Osteoblast (primary cell): ENCODE results near the gene ADGRL3. TPM values are rescaled to one million over a fixed set of nuclear protein-coding genes. Genes with fewer than 3 reads are reported as not detected.

ENCODE experiments used
- DNase-seq: peaks from one replicate; pipeline ENCODE4 v3.0.0; 2011; ENCODE audit warnings: low spot score, mixed read lengths; ENCODE audit not compliant: insufficient read length; ENCODE audit errors: missing footprints
- H2AFZ ChIP-seq: 2 replicates; pipeline ENCODE4 v1.6.0; 2011; ENCODE audit warnings: mild to moderate bottlenecking, low read length
- H3K27ac ChIP-seq: 2 replicates; pipeline ENCODE4 v1.5.1; 2011; ENCODE audit warnings: mild to moderate bottlenecking, low read depth, low read length, moderate library complexity
- H3K27me3 ChIP-seq: 2 replicates; pipeline ENCODE4 v1.6.0; 2012; ENCODE audit warnings: mild to moderate bottlenecking, control low read depth, inconsistent platforms, low read length, moderate library complexity; ENCODE audit not compliant: insufficient read depth
- H3K36me3 ChIP-seq: 2 replicates; pipeline ENCODE4 v1.5.1; 2011; ENCODE audit warnings: mild to moderate bottlenecking, low read length, control low read depth, moderate library complexity; ENCODE audit not compliant: insufficient read depth
- H3K4me1 ChIP-seq: 2 replicates; pipeline ENCODE4 v1.5.1; 2011; ENCODE audit warnings: mild to moderate bottlenecking, low read length, control low read depth, moderate library complexity; ENCODE audit not compliant: insufficient read depth
- H3K4me2 ChIP-seq: 2 replicates; pipeline ENCODE4 v1.6.0; 2011; ENCODE audit warnings: mild to moderate bottlenecking, low read length; ENCODE audit not compliant: insufficient read depth
- H3K4me3 ChIP-seq: fragments of 200-600 bp; sonication (generic); 3 replicates; pipeline ENCODE4 v1.5.1; 2012; ENCODE audit warnings: mild to moderate bottlenecking, low read length, inconsistent platforms; ENCODE audit not compliant: insufficient read depth
- H3K79me2 ChIP-seq: 2 replicates; pipeline ENCODE4 v1.6.0; 2012; ENCODE audit warnings: mild to moderate bottlenecking, low read length, control low read depth, inconsistent platforms; ENCODE audit not compliant: insufficient read depth
- H3K9me3 ChIP-seq: 2 replicates; pipeline ENCODE4 v1.5.1; 2011; ENCODE audit warnings: low read depth, low read length, control low read depth
- H4K20me1 ChIP-seq: 2 replicates; pipeline ENCODE4 v1.6.0; 2012; ENCODE audit warnings: mild to moderate bottlenecking, low read length, control low read depth; ENCODE audit not compliant: insufficient read depth
- CTCF ChIP-seq: IDR thresholded peaks from 2 replicates; pipeline ENCODE4 v1.5.1; 2011; ENCODE audit warnings: mild to moderate bottlenecking, low read depth, low read length, moderate library complexity; ENCODE audit errors: extremely low read depth
- total RNA-seq: library from RNA; depleted of rRNA; stranded (reverse); fragments of >200 nt; gene quantifications from 2 replicates; pipeline ENCODE4 v1.2.3, GENCODE V29; 2012

The ADGRL3 gene
- total RNA-seq, 1 donor = not detected

- no peak for TF ChIP-seq CTCF
- no peaks in the 10 kb centered on the region for H3K4me1 ChIP-seq
- H3K36me3 ChIP-seq = no peaks in the 10 kb centered on the region
- H3K79me2 ChIP-seq = no peaks in the 10 kb centered on the region
- no peaks in the 10 kb centered on the region for H4K20me1 ChIP-seq
- no peak overlapping the region for H3K4me2 ChIP-seq
- no peaks in the 10 kb centered on the region for H3K9me3 ChIP-seq
- no peak for DNase-seq
- no peak overlapping the region for H3K27ac ChIP-seq
- no peak overlapping the region for H2AFZ ChIP-seq
- H3K27me3 ChIP-seq = no peaks in the 10 kb centered on the region
- no peak overlapping the region for H3K4me3 ChIP-seq
These were observed 792.2 kb downstream of the ADGRL3 start for GRCh38 chr4:61992351-61992750.

GRCh38 chr4:61994036-61994435 lies 793.9 kb downstream of the ADGRL3 start:
- no peak overlapping the region for H3K4me2 ChIP-seq
- no peak overlapping the region for H3K4me3 ChIP-seq
- DNase-seq = no peak
- H3K4me1 ChIP-seq = no peaks in the 10 kb centered on the region
- no peaks in the 10 kb centered on the region for H3K9me3 ChIP-seq
- H2AFZ ChIP-seq = no peak overlapping the region
- no peaks in the 10 kb centered on the region for H4K20me1 ChIP-seq
- no peaks in the 10 kb centered on the region for H3K79me2 ChIP-seq
- H3K36me3 ChIP-seq = no peaks in the 10 kb centered on the region
- no peaks in the 10 kb centered on the region for H3K27me3 ChIP-seq
- no peak for TF ChIP-seq CTCF
- no peak overlapping the region for H3K27ac ChIP-seq

- H3K27ac ChIP-seq = no peak overlapping the region
These were observed 795.7 kb downstream of the ADGRL3 start for GRCh38 chr4:61995717-61996340.

GRCh38 chr4:61996943-61997342 lies 796.8 kb downstream of the ADGRL3 start:
- no peaks in the 10 kb centered on the region for H3K9me3 ChIP-seq
- H3K27ac ChIP-seq = no peak overlapping the region
- no peaks in the 10 kb centered on the region for H3K4me1 ChIP-seq
- no peak overlapping the region for H3K4me3 ChIP-seq
- no peak for DNase-seq
- no peak overlapping the region for H3K4me2 ChIP-seq
- no peaks in the 10 kb centered on the region for H3K79me2 ChIP-seq
- no peaks in the 10 kb centered on the region for H3K27me3 ChIP-seq
- no peaks in the 10 kb centered on the region for H4K20me1 ChIP-seq
- no peak overlapping the region for H2AFZ ChIP-seq
- no peaks in the 10 kb centered on the region for H3K36me3 ChIP-seq
- TF ChIP-seq CTCF = no peak

More at GRCh38 chr4:61995717-61996340, 795.7 kb downstream of the ADGRL3 start:
- DNase-seq = no peak
- H2AFZ ChIP-seq = no peak overlapping the region
- no peaks in the 10 kb centered on the region for H3K36me3 ChIP-seq
- no peaks in the 10 kb centered on the region for H4K20me1 ChIP-seq
- no peak overlapping the region for H3K4me2 ChIP-seq
- no peak overlapping the region for H3K4me3 ChIP-seq
- no peaks in the 10 kb centered on the region for H3K27me3 ChIP-seq
- no peaks in the 10 kb centered on the region for H3K9me3 ChIP-seq
- no peak for TF ChIP-seq CTCF
- H3K79me2 ChIP-seq = no peaks in the 10 kb centered on the region
- H3K4me1 ChIP-seq = no peaks in the 10 kb centered on the region
